H9 (cell line): ENCODE measurements around the gene OPRPN. TPM values are rescaled to one million over a fixed set of nuclear protein-coding genes. Genes with fewer than 3 reads are reported as not detected.

Experiments
- DNase-seq: peaks from one replicate; pipeline ENCODE4 v3.0.0-alpha.2; 2017
- H2AFZ ChIP-seq: one replicate; pipeline ENCODE4 v1.6.1; 2013; ENCODE audit warnings: mild to moderate bottlenecking, low read length, control low read depth, moderate library complexity
- H2AK5ac ChIP-seq: 2 replicates; pipeline ENCODE4 v1.6.1; 2013; ENCODE audit warnings: low read length, control low read depth, mixed read lengths; ENCODE audit not compliant: insufficient read length
- H2BK120ac ChIP-seq: one replicate; pipeline ENCODE4 v1.6.1; 2013; ENCODE audit warnings: low read depth, mild to moderate bottlenecking, low read length, control low read depth, inconsistent platforms; ENCODE audit not compliant: poor library complexity, severe bottlenecking
- H2BK12ac ChIP-seq: 2 replicates; pipeline ENCODE4 v1.6.1; 2013; ENCODE audit warnings: low read length, control low read depth, mixed read lengths, low read depth; ENCODE audit not compliant: insufficient read length
- H2BK15ac ChIP-seq: 2 replicates; pipeline ENCODE4 v1.6.1; 2013; ENCODE audit warnings: low read depth, low read length, control low read depth
- H2BK20ac ChIP-seq: one replicate; pipeline ENCODE4 v1.6.1; 2013; ENCODE audit warnings: low read depth, mild to moderate bottlenecking, low read length, control low read depth, inconsistent platforms; ENCODE audit not compliant: poor library complexity, severe bottlenecking
- H2BK5ac ChIP-seq: 2 replicates; pipeline ENCODE4 v1.6.1; 2013; ENCODE audit warnings: low read length, control low read depth, mixed read lengths; ENCODE audit not compliant: insufficient read length
- H3K14ac ChIP-seq: 2 replicates; pipeline ENCODE4 v1.6.1; 2013; ENCODE audit warnings: low read length, control low read depth; ENCODE audit not compliant: insufficient read depth
- H3K18ac ChIP-seq: 2 replicates; pipeline ENCODE4 v1.6.1; 2013; ENCODE audit warnings: low read depth, mild to moderate bottlenecking, mixed read lengths, low read length, control low read depth; ENCODE audit not compliant: insufficient read length
- H3K23ac ChIP-seq: 2 replicates; pipeline ENCODE4 v1.6.1; 2013; ENCODE audit warnings: low read length, control low read depth, mixed read lengths, low read depth; ENCODE audit not compliant: insufficient read length
- H3K23me2 ChIP-seq: 2 replicates; pipeline ENCODE4 v1.6.1; 2013; ENCODE audit warnings: low read depth, mild to moderate bottlenecking, mixed read lengths, low read length, control low read depth; ENCODE audit not compliant: insufficient read length, poor library complexity, severe bottlenecking
- H3K27ac ChIP-seq: 2 replicates; pipeline ENCODE4 v1.5.1; 2013; ENCODE audit warnings: low read length, control low read depth, mixed read lengths, low read depth; ENCODE audit not compliant: insufficient read length
- H3K27me3 ChIP-seq: 2 replicates; pipeline ENCODE4 v1.6.1; 2013; ENCODE audit warnings: low read length, control low read depth, inconsistent platforms; ENCODE audit not compliant: insufficient read depth
- H3K4ac ChIP-seq: 2 replicates; pipeline ENCODE4 v1.6.1; 2013; ENCODE audit warnings: low read depth, mild to moderate bottlenecking, control low read depth, inconsistent platforms, low read length, moderate library complexity
- H3K4me1 ChIP-seq: 2 replicates; pipeline ENCODE4 v1.6.1; 2013; ENCODE audit warnings: low read length, control low read depth, inconsistent platforms; ENCODE audit not compliant: insufficient read depth
- H3K4me2 ChIP-seq: 2 replicates; pipeline ENCODE4 v1.6.1; 2013; ENCODE audit warnings: low read length, control low read depth, mixed read lengths; ENCODE audit not compliant: insufficient read length, insufficient read depth
- H3K56ac ChIP-seq: 2 replicates; pipeline ENCODE4 v1.6.1; 2013; ENCODE audit warnings: low read depth, mild to moderate bottlenecking, mixed read lengths, low read length, control low read depth; ENCODE audit not compliant: insufficient read length
- H3K79me1 ChIP-seq: 2 replicates; pipeline ENCODE4 v1.6.1; 2013; ENCODE audit warnings: low read depth, mild to moderate bottlenecking, moderate library complexity, low read length, control low read depth, inconsistent platforms; ENCODE audit not compliant: insufficient read depth, poor library complexity, severe bottlenecking
- H3K79me2 ChIP-seq: 2 replicates; pipeline ENCODE4 v1.6.1; 2013; ENCODE audit warnings: low read length, control low read depth, inconsistent platforms; ENCODE audit not compliant: insufficient read depth
- H3K9ac ChIP-seq: 2 replicates; pipeline ENCODE4 v1.6.1; 2013; ENCODE audit warnings: low read length, control low read depth, mixed read lengths; ENCODE audit not compliant: insufficient read length; ENCODE audit errors: extremely low read depth
- H3K9me3 ChIP-seq: one replicate; pipeline ENCODE4 v1.6.1; 2013; ENCODE audit warnings: low read depth, low read length, inconsistent platforms; ENCODE audit not compliant: control insufficient read depth
- H3T11ph ChIP-seq: one replicate; pipeline ENCODE4 v1.6.1; 2013; ENCODE audit warnings: mild to moderate bottlenecking, low read length, control low read depth, inconsistent platforms
- H4K20me1 ChIP-seq: one replicate; pipeline ENCODE4 v1.6.1; 2013; ENCODE audit not compliant: control insufficient read depth, insufficient read length, insufficient read depth
- H4K5ac ChIP-seq: 2 replicates; pipeline ENCODE4 v1.6.1; 2013; ENCODE audit warnings: low read depth, mild to moderate bottlenecking, mixed read lengths, low read length, control low read depth; ENCODE audit not compliant: insufficient read length
- H4K8ac ChIP-seq: replicated peaks from 2 replicates; pipeline ENCODE4 v1.6.1; 2013; ENCODE audit warnings: low read length, control low read depth, mixed read lengths, low read depth; ENCODE audit not compliant: insufficient read length
- H4K91ac ChIP-seq: 2 replicates; pipeline ENCODE4 v1.6.1; 2013; ENCODE audit warnings: low read depth, mild to moderate bottlenecking, moderate library complexity, mixed read lengths, low read length, control low read depth; ENCODE audit not compliant: insufficient read length
- H3K27ac Mint-ChIP-seq, 3 experiments: 2 replicates in 2 of 3; 3 replicates in 1 of 3; pipeline ENCODE4 v1.8.0; 2020 to 2021; ENCODE audit warnings: mixed read lengths in 3 of 3, mild to moderate bottlenecking in 1 of 3, moderate library complexity in 1 of 3
- H3K27me3 Mint-ChIP-seq: 2 replicates; pipeline ENCODE4 v1.8.0; 2021; ENCODE audit warnings: low read depth, mild to moderate bottlenecking, moderate library complexity, mixed read lengths
- H3K36me3 Mint-ChIP-seq, 3 experiments: 2 replicates in 2 of 3; 3 replicates in 1 of 3; pipeline ENCODE4 v1.8.0; 2020 to 2021; ENCODE audit warnings: low read depth in 3 of 3, mixed read lengths in 3 of 3; ENCODE audit not compliant: insufficient read depth in 1 of 3
- H3K4me1 Mint-ChIP-seq, 2 experiments: 2 replicates each; pipeline ENCODE4 v1.8.0; 2020; ENCODE audit warnings: mixed read lengths in 2 of 2
- H3K4me3 Mint-ChIP-seq, 2 experiments: 2 replicates in 1 of 2; 3 replicates in 1 of 2; pipeline ENCODE4 v1.8.0; 2020 to 2021; ENCODE audit warnings: mild to moderate bottlenecking in 2 of 2, mixed read lengths in 2 of 2, moderate library complexity in 1 of 2
- H3K9me3 Mint-ChIP-seq, 2 experiments: 2 replicates in 1 of 2; 3 replicates in 1 of 2; pipeline ENCODE4 v1.8.0; 2020; ENCODE audit warnings: mild to moderate bottlenecking in 2 of 2, mixed read lengths in 2 of 2, moderate library complexity in 1 of 2
- WGBS: extraction: QIAGEN DNeasy Blood & Tissue Kit; methylation state at CpG from one replicate; pipeline ENCODE4 v1.1.7; 2013; ENCODE audit warnings: missing lambda C conversion rate, low lambda C conversion rate, mixed read lengths; ENCODE audit not compliant: insufficient read length; ENCODE audit errors: extremely low coverage; 5-methylcytosine and 5-hydroxymethylcytosine counted together
- total RNA-seq: library from RNA; stranded (reverse); gene quantifications from 2 replicates; pipeline ENCODE4 v1.2.1, GENCODE V29; 2021
- TF ChIP-seq, protein P1 (sequence below): fragments of 200-600 bp; sonication (generic); conservative IDR thresholded peaks from 3 replicates; pipeline ENCODE4 v1.8.0; 2021; ENCODE audit warnings: antibody characterized with exemption, mild to moderate bottlenecking

Gene OPRPN
- total RNA-seq, 1 experiment from 2014 or later: not detected

DNA sequence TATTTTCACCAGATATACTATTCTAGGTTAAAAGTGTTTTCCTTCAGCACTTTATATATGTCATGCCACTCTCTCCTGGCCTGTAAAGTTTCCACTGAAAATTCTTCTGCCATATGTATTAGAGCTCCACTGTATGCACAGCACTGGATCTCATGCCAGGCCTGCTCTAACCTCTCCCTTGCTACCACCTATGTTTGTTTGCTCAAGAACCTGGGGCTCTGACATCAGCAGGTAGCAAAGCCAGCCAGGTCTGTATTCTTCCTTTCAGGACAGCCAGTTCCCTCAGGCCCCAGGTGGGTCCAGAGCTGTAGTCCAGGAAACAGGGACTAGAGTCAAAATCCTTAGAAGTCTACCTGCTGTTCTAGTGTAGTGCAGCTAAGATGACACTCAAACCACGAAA is 55.2 kb downstream of the OPRPN start:
- TF ChIP-seq, protein P1, sequence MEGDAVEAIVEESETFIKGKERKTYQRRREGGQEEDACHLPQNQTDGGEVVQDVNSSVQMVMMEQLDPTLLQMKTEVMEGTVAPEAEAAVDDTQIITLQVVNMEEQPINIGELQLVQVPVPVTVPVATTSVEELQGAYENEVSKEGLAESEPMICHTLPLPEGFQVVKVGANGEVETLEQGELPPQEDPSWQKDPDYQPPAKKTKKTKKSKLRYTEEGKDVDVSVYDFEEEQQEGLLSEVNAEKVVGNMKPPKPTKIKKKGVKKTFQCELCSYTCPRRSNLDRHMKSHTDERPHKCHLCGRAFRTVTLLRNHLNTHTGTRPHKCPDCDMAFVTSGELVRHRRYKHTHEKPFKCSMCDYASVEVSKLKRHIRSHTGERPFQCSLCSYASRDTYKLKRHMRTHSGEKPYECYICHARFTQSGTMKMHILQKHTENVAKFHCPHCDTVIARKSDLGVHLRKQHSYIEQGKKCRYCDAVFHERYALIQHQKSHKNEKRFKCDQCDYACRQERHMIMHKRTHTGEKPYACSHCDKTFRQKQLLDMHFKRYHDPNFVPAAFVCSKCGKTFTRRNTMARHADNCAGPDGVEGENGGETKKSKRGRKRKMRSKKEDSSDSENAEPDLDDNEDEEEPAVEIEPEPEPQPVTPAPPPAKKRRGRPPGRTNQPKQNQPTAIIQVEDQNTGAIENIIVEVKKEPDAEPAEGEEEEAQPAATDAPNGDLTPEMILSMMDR: no peak
- H3K4me2 ChIP-seq: no peak overlapping the region
- H3K23ac ChIP-seq: no peak overlapping the region
- no peaks in the 10 kb centered on the region for H3K27me3 Mint-ChIP-seq
- no peak overlapping the region for H3K27ac Mint-ChIP-seq
- no peaks in the 10 kb centered on the region for H3K4me1 ChIP-seq
- no peak overlapping the region for H2BK15ac ChIP-seq
- H4K5ac ChIP-seq: no peak overlapping the region
- peaks cover 0 to 1% (median 0%) of the 10 kb centered on the region in 3 experiments; a peak in 2 of 7 replicates for H3K36me3 Mint-ChIP-seq
- no peak overlapping the region for H2AK5ac ChIP-seq
- H3K27ac ChIP-seq: no peak overlapping the region
- no peaks in the 10 kb centered on the region for H3K79me2 ChIP-seq
- H3K56ac ChIP-seq: no peak overlapping the region
- no peaks in the 10 kb centered on the region for H3K27me3 ChIP-seq
- H3K4me3 Mint-ChIP-seq: no peak overlapping the region
- H3K9ac ChIP-seq: no peak overlapping the region
- no peaks in the 10 kb centered on the region for H3K79me1 ChIP-seq
- no peak overlapping the region for H2BK5ac ChIP-seq
- no peak overlapping the region for H3K18ac ChIP-seq
- H4K20me1 ChIP-seq: no peaks in the 10 kb centered on the region
- H3K9me3 Mint-ChIP-seq: no peaks in the 10 kb centered on the region; a peak in 1 of 5 replicates
- H3K14ac ChIP-seq: no peak overlapping the region
- no peak overlapping the region for H2BK20ac ChIP-seq
- no peaks in the 10 kb centered on the region for H3K9me3 ChIP-seq
- no peak overlapping the region for H2BK12ac ChIP-seq
- no peak for DNase-seq
- no peak overlapping the region for H4K91ac ChIP-seq
- H3T11ph ChIP-seq: no peak overlapping the region
- H2AFZ ChIP-seq: no peak overlapping the region
- H3K23me2 ChIP-seq: no peaks in the 10 kb centered on the region
- H3K4ac ChIP-seq: no peak overlapping the region
- H2BK120ac ChIP-seq: no peak overlapping the region
- WGBS: no CpG with 5 or more reads among the region's 1 CpG
- no peaks in the 10 kb centered on the region for H3K4me1 Mint-ChIP-seq
- no peak overlapping the region for H4K8ac ChIP-seq

Other genes starting within 250 kb of the OPRPN start
- not detected in 2 replicates for gene PRR27, start 243.7 kb upstream of the OPRPN start, total RNA-seq
- gene ODAM, start 202.2 kb upstream of the OPRPN start, total RNA-seq: not detected in 2 replicates
- not detected in 2 replicates for gene FDCSP, start 171.8 kb upstream of the OPRPN start, total RNA-seq
- gene CSN3, start 155.3 kb upstream of the OPRPN start, total RNA-seq: not detected in 2 replicates
- 0.15 TPM in 1 of 2 replicates, not detected in the other for gene CABS1, start 63.0 kb upstream of the OPRPN start, total RNA-seq
- not detected in 2 replicates for gene SMR3A, start 37.2 kb upstream of the OPRPN start, total RNA-seq
- gene SMR3B, start 14.8 kb upstream of the OPRPN start, total RNA-seq: not detected in 2 replicates
- not detected in 2 replicates for gene MUC7, start 74.3 kb downstream of the OPRPN start, total RNA-seq
- gene AMTN, start 120.6 kb downstream of the OPRPN start, total RNA-seq: not detected in 2 replicates
- gene AMBN, start 194.3 kb downstream of the OPRPN start, total RNA-seq: not detected in 2 replicates
- gene ENAM, start 230.8 kb downstream of the OPRPN start, total RNA-seq: not detected in 2 replicates